Type B pancreatic cell (in vitro differentiated cells): Measurements from ENCODE around the gene TMEM19. TPM values are rescaled to one million over a fixed set of nuclear protein-coding genes. Genes with fewer than 3 reads are reported as not detected.

Experiments used
- DNase-seq: peaks from one replicate; pipeline ENCODE4 v3.0.0; 2021; ENCODE audit warnings: mixed read lengths; ENCODE audit not compliant: unreplicated experiment; ENCODE audit errors: extremely low spot score
- H3K27ac Mint-ChIP-seq: 2 replicates; pipeline ENCODE4 v1.8.0; 2021; ENCODE audit warnings: mild to moderate bottlenecking, mixed read lengths
- H3K27me3 Mint-ChIP-seq: 2 replicates; pipeline ENCODE4 v1.8.0; 2021; ENCODE audit warnings: mixed read lengths
- H3K36me3 Mint-ChIP-seq: 2 replicates; pipeline ENCODE4 v1.8.0; 2021; ENCODE audit warnings: mixed read lengths
- H3K4me1 Mint-ChIP-seq: one replicate; pipeline ENCODE4 v1.8.0; 2021; ENCODE audit warnings: mixed read lengths; ENCODE audit not compliant: unreplicated experiment
- H3K4me3 Mint-ChIP-seq: 2 replicates; pipeline ENCODE4 v1.8.0; 2021; ENCODE audit warnings: mild to moderate bottlenecking, mixed read lengths
- H3K9me3 Mint-ChIP-seq: 2 replicates; pipeline ENCODE4 v1.8.0; 2021; ENCODE audit warnings: mixed read lengths
- total RNA-seq: library from RNA; stranded (reverse); gene quantifications from 2 replicates; pipeline ENCODE4 v1.2.1, GENCODE V29; 2021; ENCODE audit warnings: low replicate concordance
- TF ChIP-seq, protein P1 (sequence below): fragments of 200-600 bp; sonication (generic); conservative IDR thresholded peaks from 2 replicates; pipeline ENCODE4 v1.5.0; 2021; ENCODE audit warnings: antibody characterized with exemption, mild to moderate bottlenecking

The TMEM19 gene
- total RNA-seq, 1 donor from 2014 or later: 15.3 TPM

DNA sequence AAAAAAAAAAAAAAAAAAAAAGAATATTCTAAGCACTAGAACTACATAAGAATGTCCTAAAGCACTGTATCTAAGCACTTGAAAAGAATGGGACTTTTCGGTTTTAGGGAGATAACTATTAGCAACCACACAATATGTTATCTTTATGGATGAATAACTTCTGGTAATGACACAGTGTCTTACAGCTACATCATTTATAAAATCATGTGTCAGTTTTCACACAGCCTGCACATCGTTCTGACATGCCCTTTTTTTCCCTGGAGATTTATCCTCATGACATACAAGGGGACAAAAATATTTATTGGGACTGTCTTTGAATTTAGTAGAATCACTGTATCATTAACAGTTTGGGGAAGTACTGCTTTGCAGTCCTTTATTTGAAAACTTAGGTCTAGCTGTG, 17.3 kb downstream of the TMEM19 start:
- TF ChIP-seq, protein P1, sequence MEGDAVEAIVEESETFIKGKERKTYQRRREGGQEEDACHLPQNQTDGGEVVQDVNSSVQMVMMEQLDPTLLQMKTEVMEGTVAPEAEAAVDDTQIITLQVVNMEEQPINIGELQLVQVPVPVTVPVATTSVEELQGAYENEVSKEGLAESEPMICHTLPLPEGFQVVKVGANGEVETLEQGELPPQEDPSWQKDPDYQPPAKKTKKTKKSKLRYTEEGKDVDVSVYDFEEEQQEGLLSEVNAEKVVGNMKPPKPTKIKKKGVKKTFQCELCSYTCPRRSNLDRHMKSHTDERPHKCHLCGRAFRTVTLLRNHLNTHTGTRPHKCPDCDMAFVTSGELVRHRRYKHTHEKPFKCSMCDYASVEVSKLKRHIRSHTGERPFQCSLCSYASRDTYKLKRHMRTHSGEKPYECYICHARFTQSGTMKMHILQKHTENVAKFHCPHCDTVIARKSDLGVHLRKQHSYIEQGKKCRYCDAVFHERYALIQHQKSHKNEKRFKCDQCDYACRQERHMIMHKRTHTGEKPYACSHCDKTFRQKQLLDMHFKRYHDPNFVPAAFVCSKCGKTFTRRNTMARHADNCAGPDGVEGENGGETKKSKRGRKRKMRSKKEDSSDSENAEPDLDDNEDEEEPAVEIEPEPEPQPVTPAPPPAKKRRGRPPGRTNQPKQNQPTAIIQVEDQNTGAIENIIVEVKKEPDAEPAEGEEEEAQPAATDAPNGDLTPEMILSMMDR: no peak
- H3K27me3 Mint-ChIP-seq: no peaks in the 10 kb centered on the region
- H3K27ac Mint-ChIP-seq: peak overlapping the region; percentile 48
- no peak for DNase-seq
- no peak overlapping the region for H3K4me3 Mint-ChIP-seq
- no peaks in the 10 kb centered on the region for H3K9me3 Mint-ChIP-seq
- H3K36me3 Mint-ChIP-seq: peaks cover 19% of the 10 kb centered on the region
- no peaks in the 10 kb centered on the region for H3K4me1 Mint-ChIP-seq

DNA sequence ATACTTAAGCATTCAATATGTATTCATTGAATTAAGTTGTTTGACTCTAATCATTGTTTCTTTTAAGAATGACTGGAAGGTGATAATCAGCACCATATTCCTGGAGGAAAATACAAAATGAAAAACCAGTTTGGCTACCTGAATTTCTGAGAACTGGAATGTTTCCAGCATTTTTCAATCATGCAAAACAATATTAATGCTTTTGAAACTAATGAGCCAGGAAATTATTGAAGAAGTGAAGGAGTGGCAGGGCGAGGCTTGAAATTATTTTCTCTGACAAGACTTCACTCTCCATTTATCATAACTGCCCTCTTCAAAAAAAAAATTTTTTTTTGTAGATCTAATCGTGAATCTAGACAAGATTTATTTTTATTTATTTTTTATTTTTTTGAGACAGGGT, 19.0 kb downstream of the TMEM19 start:
- Mint-ChIP-seq H3K4me3 (no peak overlapping the region), H3K27ac (peak overlapping the region; percentile 59), H3K36me3 (peaks cover 8% of the 10 kb centered on the region), H3K4me1 (no peaks in the 10 kb centered on the region), H3K27me3 (no peaks in the 10 kb centered on the region), H3K9me3 (no peaks in the 10 kb centered on the region)
- no peak for DNase-seq
- TF ChIP-seq, protein P1: no peak

DNA sequence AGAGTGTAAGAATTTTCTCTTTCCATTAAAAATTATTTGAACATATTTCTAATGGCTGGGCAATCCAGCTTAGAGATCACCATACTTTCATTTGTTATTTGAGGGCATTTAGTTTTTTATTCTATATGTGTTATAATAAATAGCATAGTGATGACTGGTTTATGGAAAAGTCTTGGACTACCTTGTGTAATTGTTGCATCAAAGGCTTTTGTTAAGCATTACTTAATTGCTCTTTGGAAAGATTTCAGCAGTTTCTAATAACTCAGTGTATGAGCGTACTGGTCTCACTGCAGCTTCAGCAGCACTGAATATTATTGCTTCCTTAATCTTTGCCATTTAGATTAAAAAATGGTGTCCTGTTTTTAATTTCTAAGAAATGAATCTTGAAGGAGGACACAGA, 22.8 kb downstream of the TMEM19 start:
- Mint-ChIP-seq H3K36me3 (peaks cover 5% of the 10 kb centered on the region), H3K4me3 (no peak overlapping the region), H3K27ac (no peak overlapping the region), H3K4me1 (no peaks in the 10 kb centered on the region), H3K27me3 (no peaks in the 10 kb centered on the region), H3K9me3 (no peaks in the 10 kb centered on the region)
- no peak for DNase-seq
- TF ChIP-seq, protein P1: no peak

DNA sequence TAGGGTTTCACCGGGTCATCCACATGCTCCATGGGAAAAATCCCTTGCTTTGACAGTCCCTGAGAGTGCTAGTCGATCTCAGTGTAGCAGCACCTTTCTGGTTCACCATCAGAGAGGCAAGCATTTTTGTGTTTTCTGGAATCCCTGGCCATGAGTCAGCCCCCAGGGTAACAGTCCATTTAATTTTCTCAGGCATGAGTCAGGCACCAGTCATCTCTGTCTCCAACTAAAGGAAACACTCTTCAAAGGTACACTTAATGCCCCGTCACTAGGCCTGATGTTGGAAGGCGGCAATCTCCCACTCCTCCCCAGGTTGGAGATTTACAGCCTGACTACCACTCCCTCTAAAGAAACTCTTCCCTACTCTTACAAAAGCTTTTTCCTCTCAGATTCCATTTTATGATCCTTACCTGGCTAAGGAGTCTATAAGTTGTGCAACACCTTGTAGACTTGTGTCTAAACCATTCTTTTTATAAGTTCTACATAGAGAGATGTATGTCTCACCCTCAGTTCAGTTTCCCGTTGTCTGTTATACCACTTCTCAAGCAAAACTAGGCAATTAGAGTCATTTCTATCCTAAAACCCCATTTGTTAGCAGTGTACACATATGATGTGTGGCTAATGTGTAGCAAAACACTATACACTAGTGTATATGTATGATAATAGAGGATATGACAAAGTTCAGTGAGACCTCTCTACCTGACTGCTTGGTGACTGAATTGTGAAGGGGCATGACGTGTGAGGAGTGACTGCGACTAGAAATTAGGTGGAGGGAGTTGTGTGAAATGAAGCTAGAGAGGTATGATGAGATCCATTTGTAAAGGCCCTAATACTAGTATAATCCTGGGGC, 24.6 kb downstream of the TMEM19 start:
- Mint-ChIP-seq H3K27ac (no peak overlapping the region), H3K36me3 (peaks cover 5% of the 10 kb centered on the region), H3K9me3 (no peaks in the 10 kb centered on the region), H3K27me3 (no peaks in the 10 kb centered on the region), H3K4me1 (no peaks in the 10 kb centered on the region), H3K4me3 (no peak overlapping the region)
- TF ChIP-seq, protein P1: no peak
- no peak for DNase-seq

DNA sequence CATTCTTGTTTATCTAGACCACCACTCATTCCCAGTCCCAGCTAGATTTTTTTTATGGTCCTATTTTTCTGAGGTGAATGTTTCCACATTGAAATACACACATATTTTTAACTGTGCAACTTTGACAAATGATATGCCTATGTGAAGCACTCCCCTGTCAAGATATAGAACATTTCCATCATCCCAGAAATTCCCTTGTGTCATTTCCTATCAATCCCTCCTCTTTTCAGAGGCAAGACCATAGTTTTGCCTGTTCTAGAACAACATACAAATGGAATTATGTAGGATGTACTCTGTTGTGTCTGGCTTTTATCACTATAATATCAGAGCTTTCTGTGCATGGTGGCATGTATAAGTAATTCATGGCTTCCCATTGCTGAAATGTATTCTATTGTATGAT, 32.7 kb downstream of the TMEM19 start:
- TF ChIP-seq, protein P1: no peak
- Mint-ChIP-seq H3K4me1 (no peaks in the 10 kb centered on the region), H3K9me3 (no peaks in the 10 kb centered on the region), H3K4me3 (no peak overlapping the region), H3K27me3 (peaks cover 3% of the 10 kb centered on the region), H3K36me3 (no peaks in the 10 kb centered on the region), H3K27ac (no peak overlapping the region)
- no peak for DNase-seq
